Measurements from ENCODE around the gene GRIPAP1.
"Not testable (repeated sequence)": the region's sequence is repeated elsewhere in the genome, so short reads cannot be mapped to it uniquely, and the experiment has no call there.

The GRIPAP1 gene

DNA sequence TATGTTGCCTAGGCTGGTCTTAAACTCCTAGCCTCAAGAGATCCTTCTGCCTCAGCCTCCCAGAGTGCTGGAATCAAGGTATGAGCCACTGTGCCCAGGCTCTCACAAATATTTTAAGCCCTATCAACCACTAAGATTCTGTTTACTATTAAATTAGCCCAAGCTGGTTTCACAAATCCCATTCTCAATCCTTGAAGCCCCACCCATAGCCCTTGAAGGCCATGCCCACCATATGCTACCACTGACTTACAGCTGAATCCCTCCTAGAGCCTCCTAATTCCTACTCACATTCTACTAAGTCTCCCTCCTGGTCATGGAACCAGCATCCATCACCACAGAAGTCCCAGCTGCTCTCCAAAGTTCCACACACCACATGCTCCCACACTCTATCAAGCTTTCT is 9.7 kb downstream of the GRIPAP1 start:
- no peak for FAIRE-seq

DNA sequence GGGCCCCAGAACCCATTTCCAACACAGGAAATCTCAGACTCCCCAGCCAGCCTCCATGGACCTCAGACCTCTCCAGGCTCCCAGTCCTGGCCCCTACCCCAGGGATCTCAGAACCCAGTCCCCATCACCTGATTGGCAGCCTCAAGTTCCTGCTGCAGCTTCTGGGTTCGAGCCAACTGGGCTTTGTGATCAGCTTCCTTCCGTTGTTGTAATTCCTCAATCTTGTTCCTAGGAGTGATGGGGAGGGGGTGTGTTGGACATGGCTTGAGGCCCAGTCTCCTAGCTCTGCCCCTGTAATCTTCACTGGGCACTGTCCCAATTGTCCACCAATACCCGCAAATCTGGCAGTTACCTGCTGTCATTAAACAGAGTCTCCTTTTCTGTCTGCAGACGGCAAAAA is 12.6 kb downstream of the GRIPAP1 start:
- no peak for FAIRE-seq

DNA sequence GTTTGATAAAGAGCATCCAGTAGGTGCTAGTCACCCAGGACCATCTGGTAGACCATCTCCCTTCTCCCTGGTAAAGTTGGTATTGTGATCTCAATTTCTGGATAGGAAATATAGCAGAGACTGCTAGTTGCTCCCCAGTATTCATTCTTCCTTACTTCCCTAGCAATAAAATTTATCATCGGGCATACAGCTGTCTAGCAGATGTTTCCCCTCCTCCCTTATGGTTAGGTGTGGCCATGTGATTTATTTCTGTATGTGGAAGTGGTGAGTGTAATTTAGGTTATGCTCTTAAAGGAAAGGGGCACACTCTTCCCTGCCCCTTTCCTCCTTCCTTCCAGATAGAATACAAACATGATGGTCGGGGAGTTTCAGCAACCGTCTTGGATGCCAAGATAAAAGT is 18.2 kb downstream of the GRIPAP1 start:
- FAIRE-seq = no peak

DNA sequence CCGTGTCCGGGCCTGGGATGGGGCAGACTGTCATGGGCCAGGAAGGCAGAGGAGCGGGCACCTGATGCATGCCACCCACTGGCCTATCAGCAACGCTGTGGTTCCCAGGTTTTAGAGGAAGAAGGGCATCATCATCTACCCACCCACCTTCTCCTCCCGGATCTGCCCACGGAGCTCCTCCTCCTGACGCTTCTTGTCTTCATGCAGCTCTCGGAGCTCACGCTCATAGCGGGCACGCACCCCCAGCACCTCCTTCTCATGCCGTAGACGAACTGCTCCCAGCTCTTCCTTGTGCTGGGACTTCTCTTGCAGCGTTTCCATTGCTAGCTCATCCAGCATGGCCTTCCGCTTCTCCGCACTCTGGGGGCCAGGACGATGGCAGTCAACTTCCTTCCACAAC is 19.0 kb downstream of the GRIPAP1 start:
- no peak for FAIRE-seq

DNA sequence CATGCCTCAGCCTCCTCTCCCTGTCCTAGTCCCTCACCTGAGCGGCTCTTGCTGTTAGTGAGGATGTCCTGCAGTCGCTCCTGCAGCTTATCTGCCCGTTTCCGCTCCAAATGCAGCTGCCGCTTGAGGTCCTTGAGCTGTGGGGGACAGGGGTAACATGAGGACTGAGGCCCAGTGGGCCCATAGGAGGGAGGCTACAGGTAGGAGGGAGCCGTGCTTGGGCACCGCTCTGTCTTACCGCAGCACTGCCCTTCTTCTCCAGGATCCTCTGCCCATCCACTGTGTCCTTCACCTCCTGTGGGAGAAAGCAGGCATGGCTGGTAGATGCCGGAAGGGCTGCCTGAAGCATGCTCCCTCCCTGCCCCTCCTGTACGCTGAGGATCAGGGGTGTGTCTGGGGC is 20.9 kb downstream of the GRIPAP1 start:
- FAIRE-seq = no peak

DNA sequence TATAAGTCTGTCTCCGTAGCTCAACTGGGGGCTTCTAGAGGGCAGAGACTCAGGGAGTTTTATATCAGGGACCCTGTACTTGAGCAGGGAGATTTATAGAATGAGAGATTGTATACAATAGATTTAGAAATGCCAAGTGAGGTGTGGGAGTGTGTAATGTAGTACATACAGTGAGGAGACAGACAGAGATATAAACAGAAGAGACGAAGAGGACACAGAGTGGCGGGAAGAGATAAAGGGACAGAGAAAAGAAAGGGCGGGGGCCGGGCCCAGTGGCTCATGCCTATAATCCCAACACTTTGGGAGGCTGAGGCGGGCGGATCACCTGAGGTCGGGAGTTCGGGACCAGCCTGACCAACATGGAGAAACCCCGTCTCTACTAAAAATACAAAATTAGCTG is 21.7 kb downstream of the GRIPAP1 start:
- FAIRE-seq = not testable (repeated sequence)

- no peak for FAIRE-seq
Measured at GRCh38 chrX:48978226-48978625, 23.8 kb downstream of the GRIPAP1 start.

DNA sequence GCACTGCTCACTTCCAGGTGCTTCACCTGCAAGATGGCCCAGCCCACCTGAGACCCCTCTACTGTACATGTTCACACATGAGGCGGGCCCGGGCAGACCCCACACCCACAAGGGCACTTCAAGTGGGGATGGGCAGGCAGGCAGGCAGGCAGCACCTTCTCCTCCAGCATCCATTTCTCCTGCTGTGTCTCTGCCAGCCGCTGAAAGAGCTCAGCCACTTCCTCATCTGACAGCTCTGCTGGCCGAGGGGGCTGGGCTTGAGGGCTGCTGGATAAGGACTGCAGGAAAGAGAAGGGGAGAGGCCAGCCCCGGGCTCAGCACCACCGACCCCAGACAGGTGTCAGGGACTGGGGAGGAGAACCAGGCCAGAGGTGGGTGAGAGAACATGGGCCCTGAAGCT is 26.0 kb downstream of the GRIPAP1 start:
- no peak for FAIRE-seq

GRCh38 chrX:48975541-48975940 is 26.5 kb downstream of the GRIPAP1 start:
- FAIRE-seq = no peak

DNA sequence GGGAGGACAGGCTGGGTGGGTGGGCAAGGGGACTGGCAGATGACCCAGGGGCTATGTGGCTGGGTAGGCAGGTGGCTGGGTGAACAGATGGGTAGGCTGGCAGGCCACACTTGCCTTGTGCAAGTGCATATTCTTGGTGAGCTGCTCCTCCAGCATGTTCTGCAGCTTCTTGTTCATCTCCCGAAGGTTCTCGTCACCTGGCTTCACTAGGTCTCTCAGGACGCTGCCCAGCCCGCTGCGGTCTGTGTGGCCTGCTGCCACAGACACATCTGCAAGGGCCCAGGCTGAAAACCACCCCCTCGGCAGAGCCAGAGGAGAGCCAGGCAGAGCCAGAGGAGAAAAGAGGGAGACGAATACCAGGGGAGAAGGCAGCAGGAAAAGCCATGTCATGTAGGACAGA is 27.0 kb downstream of the GRIPAP1 start:
- FAIRE-seq = no peak

DNA sequence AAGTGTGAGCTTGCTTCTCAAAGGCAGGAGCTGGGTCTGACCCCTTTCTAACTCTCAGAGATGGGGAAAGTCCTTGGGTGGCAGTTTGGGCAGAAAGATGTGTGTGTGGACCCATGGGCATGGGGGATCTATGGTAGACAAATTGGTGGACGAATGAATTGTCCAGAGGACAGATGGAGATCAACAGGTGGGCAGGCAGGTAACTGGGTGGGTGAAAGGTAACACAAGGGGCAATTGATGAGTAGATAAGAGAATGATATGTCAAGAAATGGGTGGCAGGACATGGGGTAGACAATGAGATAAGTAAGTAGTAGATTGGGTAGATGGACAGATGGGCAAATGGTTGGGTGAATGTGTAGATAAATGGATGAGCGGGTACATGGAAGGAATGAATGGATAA is 27.5 kb downstream of the GRIPAP1 start:
- FAIRE-seq = no peak

GRCh38 chrX:48974033-48974432 is 28.0 kb downstream of the GRIPAP1 start:
- no peak for FAIRE-seq

DNA sequence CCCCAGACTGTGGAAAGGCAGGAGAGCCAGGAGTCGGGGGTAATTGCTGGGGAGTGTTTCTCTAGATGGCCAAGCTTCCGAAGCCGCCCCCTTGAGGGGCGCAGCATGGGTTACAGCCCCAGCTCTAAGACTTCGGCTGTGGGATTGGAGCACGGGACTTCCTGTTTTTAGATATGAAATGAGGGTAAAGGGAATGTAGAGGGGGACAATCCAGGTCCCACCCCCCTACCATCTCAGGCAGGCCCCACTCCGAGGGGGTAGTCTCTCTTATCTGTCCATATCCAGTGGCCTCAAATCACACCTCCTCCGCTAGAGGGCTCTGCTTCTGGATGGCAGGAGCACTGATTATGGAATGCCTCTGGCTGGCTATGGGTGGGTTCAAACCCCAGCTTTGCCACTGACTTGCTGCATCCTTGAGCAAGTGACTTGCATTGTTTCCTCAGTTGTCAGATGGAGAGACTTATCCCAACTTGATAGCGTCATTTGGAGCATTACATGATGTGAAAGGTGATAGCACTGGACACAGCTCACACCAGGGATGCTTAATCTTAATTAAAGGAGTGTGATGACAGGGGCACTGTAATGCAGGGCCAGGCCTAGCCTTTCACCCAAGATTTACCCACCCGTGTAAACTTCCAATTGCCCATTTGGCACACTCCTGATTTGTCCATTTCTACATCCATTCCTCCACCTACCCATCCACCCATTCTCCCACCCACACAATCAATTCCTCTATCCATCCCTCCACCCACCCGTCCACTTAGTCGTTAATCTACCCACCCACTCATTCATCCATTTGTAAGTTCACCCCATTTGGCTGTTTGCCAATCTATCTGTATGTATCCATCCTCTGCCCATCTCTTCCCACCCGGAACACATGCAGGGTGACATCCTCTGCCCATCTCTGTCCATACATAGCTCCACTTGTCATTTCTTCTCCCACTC is 29.6 kb downstream of the GRIPAP1 start:
- FAIRE-seq = no peak

DNA sequence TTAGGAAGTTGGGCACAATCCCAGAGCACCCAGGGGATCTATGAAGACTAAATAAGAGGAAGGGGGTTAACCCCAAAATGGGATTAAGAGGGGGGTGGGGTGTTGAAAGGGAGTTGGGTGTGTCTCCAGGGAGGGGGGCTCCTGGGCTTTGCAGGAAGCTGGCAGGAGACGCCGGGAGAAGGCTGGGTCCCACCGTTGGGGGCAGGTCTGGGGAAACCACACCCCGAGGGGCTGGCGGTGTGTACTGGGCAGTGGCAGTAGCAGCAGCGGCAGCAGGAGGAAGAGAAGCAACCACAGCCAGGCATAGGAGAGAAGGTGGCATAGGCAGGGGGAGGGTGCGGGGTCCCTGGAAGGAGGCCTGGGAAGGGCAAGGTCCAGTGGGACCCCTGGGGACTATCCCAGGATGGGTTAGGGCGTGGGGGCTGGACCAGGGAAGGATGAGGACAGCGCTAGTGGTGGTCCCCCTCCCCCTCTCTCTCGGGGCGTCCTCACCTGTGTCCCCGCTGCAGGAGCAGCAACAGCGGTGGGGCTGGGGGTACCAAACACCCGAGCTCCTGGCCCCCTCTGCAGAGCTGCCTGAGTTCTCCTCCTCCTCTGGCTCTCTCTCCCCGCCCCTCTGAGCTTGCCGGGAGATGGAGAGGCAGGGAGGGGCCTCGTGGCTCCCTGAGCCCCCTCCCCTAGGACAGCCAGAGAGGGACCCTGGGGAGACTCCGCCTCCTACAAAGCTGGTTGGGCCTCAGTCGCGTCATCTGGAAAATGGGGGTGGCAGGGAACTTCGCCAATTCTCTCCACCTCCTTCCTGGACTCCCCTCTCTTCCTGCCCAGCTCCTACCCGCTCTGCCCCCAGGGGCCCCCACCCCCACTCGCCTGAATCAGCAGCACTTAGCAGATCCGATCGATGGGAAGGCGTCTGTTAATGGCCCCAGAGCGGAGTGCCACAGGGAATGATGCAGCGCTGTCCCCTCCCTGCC is 30.5 kb downstream of the GRIPAP1 start, which contains the start of gene KCND1:
Gene KCND1 (minus strand): TSS at position 596 of the 971 bp plus-strand sequence. CDS start 1,573 bp downstream, outside the sequence.
- FAIRE-seq = no peak

- FAIRE-seq = no peak
Measured at GRCh38 chrX:48969471-48969870, 32.6 kb downstream of the GRIPAP1 start.

DNA sequence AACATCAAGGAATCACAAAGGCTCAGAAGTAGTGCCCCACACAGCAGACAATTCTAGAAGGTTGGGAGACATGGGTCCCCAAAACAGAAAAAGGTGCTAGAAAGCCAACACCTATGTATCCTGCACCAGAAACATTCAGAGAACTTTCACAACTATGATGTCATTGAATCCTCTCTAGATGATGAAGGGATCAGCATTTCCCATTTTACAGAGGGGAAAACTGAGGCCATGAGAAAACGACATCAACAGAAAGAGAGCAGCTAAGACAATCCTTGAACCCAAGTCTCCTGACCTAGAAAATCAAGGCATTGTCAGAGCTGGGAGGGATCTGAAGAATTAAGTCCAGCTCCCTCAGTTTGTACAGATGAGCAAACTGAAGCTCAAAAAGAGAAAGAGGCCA is 33.7 kb downstream of the GRIPAP1 start:
- no peak for FAIRE-seq

DNA sequence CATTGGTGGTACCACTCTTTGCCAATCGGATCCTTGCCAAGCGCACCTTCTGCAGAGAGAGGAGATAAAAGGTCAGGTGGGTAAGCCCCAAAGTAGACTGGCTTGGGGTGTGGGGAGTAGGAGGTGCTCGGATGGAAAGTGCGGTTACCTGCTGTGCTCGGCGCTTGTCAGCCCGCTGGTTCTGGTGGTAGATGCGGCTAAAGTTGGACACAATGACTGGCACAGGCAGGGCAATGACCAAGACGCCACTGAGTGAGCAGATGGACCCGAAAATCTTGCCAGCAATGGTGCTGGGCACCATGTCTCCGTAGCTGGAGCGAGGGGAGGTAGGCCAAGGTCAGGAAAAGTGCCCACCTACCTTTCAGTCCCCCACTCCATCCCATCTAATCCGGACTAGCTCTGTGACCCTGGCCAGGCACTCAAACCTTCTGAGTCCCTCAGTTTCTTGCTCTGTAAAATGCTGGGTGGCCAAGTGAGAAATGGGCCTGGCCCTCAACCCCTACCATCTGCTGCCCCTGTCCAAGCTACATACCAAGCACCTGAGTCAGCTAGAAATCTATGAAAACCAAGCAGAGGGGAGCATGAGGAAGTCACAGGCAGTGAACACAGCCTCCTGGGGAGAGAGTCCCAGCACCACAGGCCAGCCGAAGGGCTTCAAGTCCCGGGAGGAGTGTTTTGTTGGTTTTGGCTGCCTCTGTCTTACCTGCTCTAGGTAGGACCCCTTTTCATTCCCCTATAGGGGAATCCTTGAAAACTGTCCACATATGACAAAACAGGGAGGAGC is 35.1 kb downstream of the GRIPAP1 start:
- no peak for FAIRE-seq

GRCh38 chrX:48965959-48966358 is 36.1 kb downstream of the GRIPAP1 start:
- no peak for FAIRE-seq

DNA sequence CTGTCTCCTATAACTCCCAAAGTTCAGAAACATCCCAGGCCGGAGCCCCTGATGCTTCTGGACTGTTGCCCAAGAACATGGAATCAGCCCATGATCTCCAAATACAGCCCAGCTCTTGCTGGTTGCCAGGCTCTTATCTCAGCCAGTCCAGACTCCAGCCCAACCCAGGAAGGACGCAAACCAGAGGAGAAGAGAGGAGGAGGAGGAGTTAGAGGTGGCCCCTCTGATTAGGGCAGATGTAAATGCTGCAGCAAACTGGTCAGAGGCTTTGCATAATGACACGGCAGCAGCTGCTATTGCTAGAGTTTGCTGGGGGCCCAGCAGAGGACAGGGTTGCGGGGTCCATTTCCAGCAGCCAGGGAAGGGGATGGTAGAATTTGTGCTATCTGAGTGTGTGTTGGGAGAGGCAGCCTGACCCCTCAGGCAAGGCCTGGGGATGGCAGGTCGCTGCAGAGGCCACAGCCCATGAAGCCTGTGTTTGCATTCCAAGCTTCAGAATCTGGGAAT is 40.4 kb downstream of the GRIPAP1 start:
- no peak for FAIRE-seq

GRCh38 chrX:48960291-48960690 is 41.8 kb downstream of the GRIPAP1 start:
- FAIRE-seq = no peak

- peak; percentile 13 for FAIRE-seq
Measured at GRCh38 chrX:48958635-48959094, 43.4 kb downstream of the GRIPAP1 start.

Data from islet of Langerhans (tissue), 1 donor.